HG03432 (cell line): ENCODE data around the gene ADARB2.

Experiments used
- ATAC-seq: cut with Tn5 transposase; IDR thresholded peaks from one replicate; pipeline ENCODE4 v1.9.1; 2021; ENCODE audit warnings: mild to moderate bottlenecking, moderate library complexity; ENCODE audit not compliant: unreplicated experiment

Gene ADARB2

DNA sequence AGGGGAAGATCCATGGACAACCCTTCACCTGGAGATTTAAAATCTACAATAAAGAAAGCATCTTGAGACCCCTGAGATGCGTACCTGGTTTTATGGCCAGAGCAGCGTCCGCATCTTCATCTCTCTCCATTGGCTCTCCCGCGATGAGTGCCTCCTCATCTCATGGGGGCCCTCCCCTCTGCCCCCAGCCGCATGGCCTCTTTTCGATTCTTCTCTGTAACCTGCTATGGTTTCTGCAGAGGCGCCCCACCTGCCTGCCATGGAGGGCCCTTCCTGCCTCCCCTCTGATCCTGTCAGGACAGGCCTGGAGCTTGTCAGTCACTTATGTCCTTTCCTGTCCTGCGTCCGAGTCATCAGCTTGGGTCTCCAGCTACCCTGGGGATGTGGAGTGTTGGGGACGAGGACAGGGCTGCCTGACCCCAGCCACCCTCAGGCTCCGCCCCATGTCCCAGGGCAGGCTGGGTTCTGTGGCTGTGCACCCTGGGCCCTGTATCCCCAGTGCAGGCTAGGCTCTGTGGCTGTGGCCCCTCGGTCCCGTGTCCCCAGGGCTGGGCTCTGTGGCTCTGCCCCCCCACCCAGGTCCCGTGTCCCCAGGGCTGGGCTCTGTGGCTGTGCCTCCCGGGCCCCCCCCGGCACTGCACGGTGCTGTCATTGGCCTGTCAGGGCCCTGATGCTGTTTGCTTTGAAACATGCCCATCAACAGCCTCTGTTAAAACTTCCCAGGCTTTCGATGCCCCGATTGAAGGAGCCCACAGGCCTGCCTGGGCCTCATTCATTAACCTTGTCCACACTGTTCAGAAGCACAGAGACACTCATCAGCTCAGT lies 581.3 kb downstream of the ADARB2 start:
- ATAC-seq = no peak

DNA sequence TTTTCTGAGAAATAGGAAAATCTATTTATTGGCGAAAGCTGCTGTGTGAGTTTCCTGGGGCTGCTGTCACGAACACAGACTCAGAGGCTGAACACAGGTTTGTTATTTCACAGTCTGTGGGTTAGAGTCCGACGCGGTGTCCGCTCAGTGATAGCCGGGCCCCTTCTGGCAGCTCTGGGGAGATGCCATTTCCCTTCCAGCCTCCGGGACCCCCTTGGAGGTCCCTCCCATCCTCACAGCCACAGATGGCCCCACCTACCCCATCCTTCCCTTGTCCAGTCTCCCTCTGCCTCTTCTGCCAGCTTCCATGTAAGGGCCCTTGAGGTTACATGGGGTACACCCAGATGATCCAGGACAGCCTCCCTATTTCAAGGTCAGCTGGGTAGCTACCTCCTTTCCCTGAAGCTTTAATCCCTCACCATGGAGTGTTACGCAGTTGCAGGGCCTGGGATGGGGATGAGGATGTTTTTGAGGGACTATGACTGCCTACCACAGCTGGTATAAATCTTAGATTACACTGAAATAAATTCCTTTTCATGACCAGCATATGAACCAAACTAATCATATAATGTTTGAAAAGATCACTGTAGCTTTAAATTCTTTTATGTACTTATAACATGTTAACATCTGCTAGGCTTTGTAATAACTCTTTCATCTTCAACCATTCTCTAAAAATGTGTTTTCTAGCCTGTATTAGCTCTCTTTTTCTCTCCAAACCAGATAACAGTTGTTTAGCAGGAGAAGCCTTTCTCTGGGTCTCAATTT lies 582.6 kb downstream of the ADARB2 start:
- no peak for ATAC-seq

DNA sequence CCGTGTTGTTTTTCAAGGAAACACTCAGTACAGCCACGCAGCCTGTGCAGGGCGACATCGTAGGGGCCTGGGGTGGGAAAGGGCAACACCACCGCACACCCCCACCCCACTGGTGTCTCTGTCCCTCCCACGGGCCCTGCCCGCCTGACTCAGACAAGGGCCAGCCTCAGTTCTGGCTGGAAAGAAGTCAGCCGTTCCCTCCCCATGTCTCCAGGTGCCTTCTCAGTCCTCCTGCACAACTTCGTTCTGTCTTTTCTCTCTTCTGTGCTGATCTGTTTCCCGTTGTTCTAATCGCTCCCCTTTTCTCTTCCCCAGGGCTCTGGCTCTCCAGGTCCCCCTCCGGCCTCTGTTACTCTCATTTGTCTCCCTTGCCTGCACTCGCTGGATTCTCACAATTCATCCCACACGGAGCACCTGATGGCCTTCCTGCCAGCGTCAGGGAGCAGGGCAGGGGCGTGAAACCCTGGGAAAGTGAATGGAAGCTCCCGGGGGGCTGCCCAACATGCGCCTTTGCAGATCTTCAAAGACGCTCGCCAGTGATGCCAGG lies 583.4 kb downstream of the ADARB2 start:
- no peak for ATAC-seq

DNA sequence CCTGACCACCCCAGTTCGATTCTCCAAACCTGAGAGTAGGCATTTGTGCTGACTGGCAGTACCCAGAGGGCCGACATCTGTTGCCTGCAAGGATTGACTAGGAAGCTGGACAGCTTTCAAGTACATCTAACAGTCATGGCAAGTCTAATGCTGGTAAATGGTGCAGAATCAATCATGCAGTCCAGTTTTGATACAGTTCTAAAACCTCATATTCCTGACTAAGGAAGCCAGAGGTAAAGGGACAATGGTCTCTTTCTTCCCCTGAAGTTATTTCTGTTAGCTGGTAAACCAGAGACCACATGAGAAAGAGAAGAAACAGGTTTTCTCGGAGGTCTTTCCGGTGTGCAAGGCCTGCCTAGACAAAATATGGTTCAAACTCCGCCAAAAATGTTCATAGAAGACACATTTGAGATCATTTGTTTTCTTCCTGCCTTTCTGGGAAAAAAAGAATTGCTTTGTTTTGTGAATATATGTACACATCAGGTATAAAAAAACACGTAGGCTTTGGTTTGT lies 584.0 kb downstream of the ADARB2 start:
- ATAC-seq = no peak

DNA sequence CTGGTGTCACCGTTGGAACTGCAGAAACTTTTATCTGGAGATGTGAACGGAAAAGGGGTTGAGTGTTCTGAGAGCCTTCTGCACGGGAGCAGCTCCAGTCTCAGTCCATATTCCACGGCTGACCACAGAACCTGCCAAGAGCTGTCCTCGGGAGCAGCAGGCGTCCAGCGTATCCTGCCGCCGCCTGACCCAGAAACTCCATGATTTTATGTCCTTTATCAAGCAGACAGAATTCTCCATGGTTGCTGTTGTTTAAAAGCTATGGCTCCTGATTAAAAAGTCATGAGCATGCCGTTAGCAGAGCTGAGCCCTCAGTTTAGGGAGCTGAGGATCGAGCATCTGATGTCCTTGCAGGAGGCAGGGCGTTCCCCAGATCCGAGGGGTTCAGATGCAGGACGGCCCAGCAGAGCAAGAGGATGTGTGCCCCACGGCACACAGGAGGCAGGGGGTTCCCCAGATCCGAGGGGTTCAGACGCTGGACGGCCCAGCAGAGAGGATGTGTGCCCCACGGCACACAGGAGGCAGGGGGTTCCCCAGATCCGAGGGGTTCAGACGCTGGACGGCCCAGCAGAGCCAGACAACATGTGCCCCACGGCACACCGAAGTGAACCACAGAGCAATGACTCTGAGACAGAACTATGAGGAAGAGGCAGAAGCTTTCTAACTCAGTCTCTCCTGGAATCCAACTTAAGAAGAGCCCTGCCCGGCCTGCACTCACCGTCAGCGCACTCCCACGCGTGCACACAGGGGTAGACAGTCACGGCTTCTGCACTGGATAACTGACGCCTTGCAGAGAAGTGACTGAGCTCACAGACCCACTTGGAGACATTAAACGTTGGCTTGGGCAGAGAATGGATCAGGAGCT lies 584.7 kb downstream of the ADARB2 start:
- ATAC-seq = no peak

DNA sequence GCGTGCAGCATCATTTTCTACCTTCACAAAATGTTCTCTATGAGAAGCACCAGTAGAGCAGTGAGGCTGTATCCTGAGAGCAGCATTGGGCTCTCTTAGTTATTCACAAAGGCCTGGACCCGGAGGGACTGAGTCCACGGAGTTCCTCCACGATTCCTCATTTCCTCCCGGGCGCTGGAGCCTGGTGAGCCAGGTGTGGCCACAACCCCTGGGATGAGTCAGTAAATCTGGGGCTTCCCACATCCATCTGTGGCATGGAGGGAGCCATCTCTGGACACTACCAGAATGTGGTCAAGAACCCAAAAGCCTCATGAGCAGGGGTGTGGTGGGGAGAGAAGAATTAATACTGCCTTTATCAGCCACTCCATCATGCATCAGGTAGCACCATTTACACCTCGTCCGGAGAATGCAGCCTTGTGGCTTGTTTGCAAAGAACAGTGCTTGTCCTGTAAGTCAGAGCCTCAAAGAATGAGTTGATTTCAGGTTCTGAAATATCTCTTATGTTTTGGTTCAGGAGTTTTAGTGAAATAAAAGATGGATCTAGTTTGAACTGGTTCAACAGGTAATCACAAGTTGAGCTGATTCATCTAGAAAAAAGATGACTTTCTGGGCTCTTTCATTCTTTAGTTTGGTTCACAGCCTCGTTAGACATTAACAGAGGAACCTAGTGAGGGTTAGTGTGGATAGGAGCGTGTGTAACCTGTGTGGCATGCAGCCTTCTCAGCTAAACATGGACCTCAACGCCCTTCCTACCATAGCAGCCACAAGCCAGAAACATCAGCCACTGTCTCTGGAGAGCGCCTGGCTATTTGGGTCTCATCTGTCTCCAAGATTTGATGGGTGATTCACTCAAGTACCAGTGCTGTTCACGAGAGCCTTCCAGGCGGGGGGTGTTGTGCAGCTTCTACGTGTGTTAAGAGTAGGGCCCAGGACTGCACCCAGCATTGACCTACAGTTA lies 586.0 kb downstream of the ADARB2 start:
- no peak for ATAC-seq

DNA sequence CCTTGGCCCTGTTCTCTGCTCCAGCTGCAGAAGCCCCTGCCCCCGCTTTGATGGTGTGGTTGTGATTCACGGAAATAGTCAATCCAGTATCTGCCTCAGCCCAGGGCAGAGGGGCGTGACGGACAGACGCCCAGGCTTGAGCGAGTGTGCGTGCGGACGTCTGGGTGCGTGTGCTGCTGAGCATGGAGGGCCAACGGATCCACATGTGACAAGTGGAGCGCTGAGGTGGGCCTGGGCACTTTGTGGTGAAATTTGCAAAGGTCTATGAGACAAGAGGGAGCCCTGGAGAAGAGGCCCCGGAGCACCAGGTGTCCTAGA lies 586.7 kb downstream of the ADARB2 start:
- ATAC-seq = no peak

DNA sequence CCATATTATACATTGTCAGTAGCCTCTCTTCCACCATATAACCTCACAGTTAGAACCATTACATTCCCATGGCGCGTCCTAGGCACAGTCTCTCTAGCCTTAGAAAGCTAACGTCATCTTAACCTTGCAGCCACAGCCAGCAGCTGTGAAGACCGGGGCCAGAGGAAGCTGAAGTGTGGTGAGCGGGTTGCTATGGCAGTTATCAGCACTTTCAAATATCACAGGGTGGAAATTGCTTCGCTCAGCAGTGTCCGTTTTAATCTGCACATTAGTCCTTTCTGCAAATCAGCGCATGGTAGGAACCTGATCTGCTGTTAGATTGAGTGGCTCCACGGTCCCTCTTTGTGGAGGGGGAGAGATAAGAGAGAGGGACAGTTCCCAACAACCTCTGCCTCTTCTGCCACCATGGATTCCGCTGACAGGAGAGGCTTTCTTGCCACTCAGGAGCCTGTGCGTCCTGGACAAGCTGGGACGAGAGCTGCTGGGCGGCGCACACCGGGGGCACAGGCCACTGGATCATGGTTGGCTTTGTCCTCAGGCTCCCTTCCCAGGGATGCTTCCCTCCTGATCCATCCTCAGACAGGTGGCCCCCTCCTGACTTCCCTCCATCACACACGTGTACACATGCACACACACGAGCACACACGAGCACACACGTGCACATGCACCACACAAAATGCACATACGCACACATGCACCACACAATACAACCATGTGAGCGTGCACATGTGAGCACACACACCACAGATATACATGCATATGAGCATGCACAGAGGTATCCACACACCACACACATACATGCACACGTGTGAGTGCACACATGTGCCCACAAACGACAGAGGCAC lies 587.3 kb downstream of the ADARB2 start:
- no peak for ATAC-seq

DNA sequence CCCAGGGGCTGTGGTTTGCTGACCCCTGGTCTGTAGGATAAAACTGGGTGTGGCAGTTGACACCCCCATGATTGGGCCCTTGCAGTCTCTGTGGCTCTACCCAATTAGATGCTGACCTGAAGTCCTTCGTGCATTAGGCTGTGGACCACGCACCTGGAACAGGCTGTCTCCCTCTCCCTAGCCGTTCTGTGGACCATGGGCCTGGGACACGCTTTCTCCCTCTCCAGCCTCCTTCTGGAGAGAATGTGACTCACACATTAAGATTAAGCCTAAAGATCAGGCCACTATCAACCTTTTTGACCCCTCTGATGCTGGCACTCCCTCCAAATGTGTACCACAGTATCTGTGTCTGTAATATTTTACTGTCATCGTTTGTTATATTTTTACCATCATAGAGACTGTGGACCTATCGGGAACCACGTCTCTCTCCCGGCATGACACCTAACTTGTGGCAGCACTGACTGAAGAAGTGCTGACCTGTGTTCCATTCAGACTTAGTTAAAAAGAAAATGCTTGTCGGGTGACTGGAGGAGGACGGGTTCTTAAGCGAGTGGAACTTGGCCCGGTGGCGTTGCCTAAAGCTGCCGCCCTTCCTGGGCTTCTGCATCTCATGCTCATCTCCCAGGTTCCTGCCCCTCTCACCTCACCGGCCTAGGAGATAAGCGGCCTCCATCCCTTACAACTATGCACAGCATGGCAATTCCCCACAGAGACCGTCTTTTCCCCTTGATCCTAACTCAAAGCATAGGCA lies 588.3 kb downstream of the ADARB2 start:
- no peak for ATAC-seq

DNA sequence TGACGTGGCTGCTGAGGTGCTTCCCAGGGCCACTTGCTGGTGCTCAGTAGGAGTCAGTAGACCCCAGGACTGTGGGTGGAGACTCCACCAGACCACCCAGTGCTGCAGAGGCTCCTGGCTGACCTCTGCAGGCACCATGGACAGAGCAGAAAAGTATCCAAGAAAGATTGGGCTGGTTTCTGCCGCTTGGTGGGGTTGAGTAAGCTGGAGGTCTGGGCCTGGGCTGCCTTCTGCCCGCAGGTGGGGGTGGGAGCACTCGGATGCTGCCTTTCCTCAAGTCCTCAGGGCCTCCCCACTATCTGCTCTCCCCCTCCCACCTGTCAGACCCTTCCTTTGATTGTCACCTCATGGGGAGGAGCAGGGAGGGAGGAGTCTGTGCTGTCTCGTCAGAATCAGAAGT lies 589.5 kb downstream of the ADARB2 start:
- ATAC-seq = no peak

DNA sequence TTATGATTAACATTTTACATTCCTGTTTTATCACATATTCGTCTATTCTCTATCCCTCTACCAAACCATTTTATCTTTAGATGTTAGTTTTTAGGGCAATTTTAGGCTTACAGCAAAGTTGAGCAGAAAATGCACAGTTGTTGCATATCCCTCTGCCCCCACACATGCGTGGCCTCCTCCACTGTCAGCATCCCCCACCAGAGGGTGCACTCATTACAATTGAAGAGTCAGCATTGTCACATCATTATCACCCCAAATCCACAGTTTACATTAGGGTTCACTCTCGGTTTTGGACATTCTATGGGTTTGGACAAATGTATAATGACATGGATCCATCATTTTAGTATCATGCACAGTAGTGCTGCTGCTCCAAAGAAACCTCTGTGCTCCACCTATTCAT lies 594.7 kb downstream of the ADARB2 start:
- ATAC-seq = no peak

DNA sequence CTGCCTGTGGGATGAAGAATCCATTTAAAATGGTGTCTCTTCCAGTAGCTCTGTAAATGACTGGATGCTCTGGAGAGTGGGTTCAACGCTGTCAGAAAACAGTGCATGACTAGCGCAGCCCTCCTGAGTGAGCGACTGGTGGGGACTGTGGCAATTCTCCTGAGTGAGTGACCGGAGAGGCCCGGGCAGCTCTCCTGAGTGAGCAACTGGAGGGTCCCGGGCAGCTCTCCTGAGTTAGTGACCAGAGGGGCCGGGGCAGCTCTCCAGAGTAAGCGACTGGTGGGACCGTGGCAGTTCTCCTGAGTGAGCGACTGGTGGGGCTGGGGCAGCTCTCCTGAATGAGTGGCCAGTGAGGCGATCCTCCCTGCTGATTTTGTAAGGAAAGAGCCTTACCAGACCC lies 595.6 kb downstream of the ADARB2 start:
- ATAC-seq = no peak

DNA sequence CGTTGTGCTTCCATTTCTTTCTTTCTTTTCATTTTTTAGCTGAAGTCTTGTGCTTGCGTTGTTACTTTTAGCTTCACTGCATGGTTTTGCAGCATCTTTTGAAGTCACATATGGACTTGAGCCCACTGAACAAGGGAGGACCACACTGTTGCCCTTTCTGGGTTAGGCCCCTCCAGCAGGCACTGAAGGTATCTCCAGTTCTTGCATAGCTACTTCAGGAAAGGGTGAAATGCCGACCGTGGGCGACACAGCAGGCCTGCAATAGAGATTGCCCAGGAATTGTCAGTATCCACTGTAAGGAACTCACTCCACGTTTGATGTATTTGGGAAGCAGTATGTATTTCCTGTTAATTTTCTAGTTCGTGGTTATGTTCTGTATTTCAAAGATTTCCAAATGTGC lies 596.1 kb downstream of the ADARB2 start:
- ATAC-seq = no peak

DNA sequence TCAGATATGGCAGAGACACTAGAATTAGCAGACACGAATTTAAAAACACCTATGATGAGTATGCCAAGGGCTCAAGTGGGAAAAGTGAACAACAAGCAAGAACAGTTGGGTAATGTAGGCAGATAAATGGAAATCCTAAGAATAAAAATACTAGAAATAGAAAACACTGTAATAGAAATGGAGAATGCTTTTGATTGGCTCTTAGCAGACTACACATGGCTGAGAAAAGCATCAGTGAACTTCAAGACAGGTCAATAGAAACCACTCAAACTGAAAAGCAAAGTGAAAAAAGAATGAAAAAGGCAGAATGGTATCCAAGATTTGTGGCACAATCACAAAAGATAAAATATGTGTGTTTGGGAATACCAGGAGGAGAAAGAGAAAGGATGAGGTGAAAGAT lies 598.8 kb downstream of the ADARB2 start:
- no peak for ATAC-seq

DNA sequence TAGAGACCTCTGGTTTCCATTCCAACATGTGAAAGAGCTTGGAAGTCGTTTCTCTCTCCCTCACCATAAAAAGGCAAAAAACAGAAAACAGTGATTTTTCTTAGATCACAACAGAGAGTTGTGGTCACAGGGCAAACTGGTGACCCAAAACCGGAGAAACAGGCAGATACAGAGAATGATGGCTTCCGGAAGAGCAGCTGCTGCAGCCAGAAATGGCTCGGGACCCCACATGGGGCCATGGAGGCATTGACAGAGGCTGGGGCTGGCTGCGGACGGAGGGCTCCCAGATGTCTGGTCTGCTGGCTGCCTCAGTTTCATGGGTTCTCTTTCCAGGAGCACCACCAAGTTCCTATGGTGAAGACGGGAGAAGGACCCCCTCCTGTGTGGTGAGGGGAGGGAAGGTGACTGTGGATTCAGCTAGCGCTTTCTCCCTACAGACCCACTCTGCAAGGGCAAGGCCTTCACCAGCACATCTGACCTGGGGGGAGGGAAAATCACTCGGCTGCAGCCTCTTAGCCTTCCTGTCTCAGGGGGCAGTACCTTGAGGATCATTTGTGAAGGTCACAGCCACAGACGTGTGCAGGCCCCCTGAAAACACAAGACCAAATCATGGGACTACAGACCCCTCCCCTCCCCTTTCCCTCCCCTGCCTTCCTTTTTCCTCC lies 599.7 kb downstream of the ADARB2 start:
- no peak for ATAC-seq

DNA sequence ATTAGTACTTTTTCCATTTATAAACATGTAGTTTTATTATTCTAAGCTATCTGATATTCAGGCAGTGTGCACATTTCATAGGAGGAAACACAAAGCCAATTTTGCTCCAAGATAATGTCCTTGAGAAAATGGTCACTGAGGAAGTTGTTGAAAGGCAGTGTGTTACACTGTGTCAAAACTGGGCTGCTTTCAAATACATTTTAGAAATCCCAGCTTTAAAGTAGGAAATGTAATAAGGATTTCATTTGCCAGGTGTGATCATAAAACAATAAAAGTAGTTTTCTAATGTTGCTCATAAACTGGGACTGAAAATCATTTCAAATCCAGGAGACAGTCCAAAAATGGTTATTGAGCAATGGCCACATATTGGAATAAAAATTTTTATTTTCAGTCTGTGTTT lies 601.1 kb downstream of the ADARB2 start:
- no peak for ATAC-seq

DNA sequence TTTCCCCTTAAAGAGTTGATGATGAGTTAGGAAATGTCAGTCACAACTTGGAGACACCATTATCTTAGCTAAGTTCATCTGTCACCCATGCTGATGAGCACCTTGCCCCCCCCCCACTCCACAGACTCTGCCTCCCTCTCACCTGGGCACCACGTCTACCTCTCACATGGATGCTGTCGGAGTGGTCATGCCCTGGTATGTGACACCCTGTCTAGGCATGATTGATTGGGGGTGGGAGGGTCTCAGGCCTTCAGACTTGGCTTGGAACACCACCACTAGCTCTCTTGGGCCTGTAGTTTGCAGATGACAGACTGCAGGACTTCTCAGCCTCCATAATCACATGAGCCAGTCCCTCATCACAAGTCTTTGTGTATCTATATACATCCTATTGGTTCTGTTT lies 603.2 kb downstream of the ADARB2 start:
- ATAC-seq = no peak
